ENCODE measurements around the gene PTPRQ.

The PTPRQ gene

GRCh38 chr12:80602455-80602854, 158.4 kb downstream of the PTPRQ start:
- 94% methylated on average over 3 of the region's 3 CpGs for WGBS
- Histone ChIP-seq H3K36me3 (ENCODE audit: insufficient read depth, low read length) (no peaks in the 10 kb centered on the region), H3K9ac (ENCODE audit: low read depth, low read length) (no peak overlapping the region), H3K4me1 (ENCODE audit: insufficient read depth, low read length) (no peaks in the 10 kb centered on the region), H3K4me3 (ENCODE audit: low read length) (no peak overlapping the region), H3K27me3 (ENCODE audit: insufficient read depth, low read length) (no peaks in the 10 kb centered on the region), H3K27ac (ENCODE audit: low read depth, low read length) (no peak overlapping the region), H3K9me3 (ENCODE audit: insufficient read depth, low read depth, low read length) (no peaks in the 10 kb centered on the region)

- Histone ChIP-seq H3K4me1 (ENCODE audit: insufficient read depth, low read length) (no peaks in the 10 kb centered on the region), H3K4me3 (ENCODE audit: low read length) (no peak overlapping the region), H3K27me3 (ENCODE audit: insufficient read depth, low read length) (no peaks in the 10 kb centered on the region), H3K9ac (ENCODE audit: low read depth, low read length) (no peak overlapping the region), H3K9me3 (ENCODE audit: insufficient read depth, low read depth, low read length) (no peaks in the 10 kb centered on the region), H3K36me3 (ENCODE audit: insufficient read depth, low read length) (no peaks in the 10 kb centered on the region), H3K27ac (ENCODE audit: low read depth, low read length) (no peak overlapping the region)
- 89% methylated on average over 3 of the region's 3 CpGs for WGBS
Measured at GRCh38 chr12:80607361-80608135, 163.5 kb downstream of the PTPRQ start.

- no peaks in the 10 kb centered on the region for H3K9me3 ChIP-seq (ENCODE audit: insufficient read depth, low read depth, low read length)
- H3K27me3 ChIP-seq (ENCODE audit: insufficient read depth, low read length), result no peaks in the 10 kb centered on the region
- no peaks in the 10 kb centered on the region for H3K36me3 ChIP-seq (ENCODE audit: insufficient read depth, low read length)
- no peak overlapping the region for H3K27ac ChIP-seq (ENCODE audit: low read depth, low read length)
- no peak overlapping the region for H3K9ac ChIP-seq (ENCODE audit: low read depth, low read length)
- H3K4me3 ChIP-seq (ENCODE audit: low read length), result no peak overlapping the region
- no peaks in the 10 kb centered on the region for H3K4me1 ChIP-seq (ENCODE audit: insufficient read depth, low read length)
Measured at GRCh38 chr12:80617733-80618132, 173.7 kb downstream of the PTPRQ start.

GRCh38 chr12:80620281-80620680, 176.2 kb downstream of the PTPRQ start:
- no peak overlapping the region for H3K4me3 ChIP-seq (ENCODE audit: low read length)
- no peaks in the 10 kb centered on the region for H3K9me3 ChIP-seq (ENCODE audit: insufficient read depth, low read depth, low read length)
- no peaks in the 10 kb centered on the region for H3K27me3 ChIP-seq (ENCODE audit: insufficient read depth, low read length)
- no peak overlapping the region for H3K9ac ChIP-seq (ENCODE audit: low read depth, low read length)
- H3K36me3 ChIP-seq (ENCODE audit: insufficient read depth, low read length), result no peaks in the 10 kb centered on the region
- no peak overlapping the region for H3K27ac ChIP-seq (ENCODE audit: low read depth, low read length)
- 93% methylated on average over 2 of the region's 2 CpGs for WGBS
- no peaks in the 10 kb centered on the region for H3K4me1 ChIP-seq (ENCODE audit: insufficient read depth, low read length)

- no peak overlapping the region for H3K9ac ChIP-seq (ENCODE audit: low read depth, low read length)
- no peaks in the 10 kb centered on the region for H3K4me1 ChIP-seq (ENCODE audit: insufficient read depth, low read length)
- H3K36me3 ChIP-seq (ENCODE audit: insufficient read depth, low read length), result no peaks in the 10 kb centered on the region
- H3K4me3 ChIP-seq (ENCODE audit: low read length), result no peak overlapping the region
- no peaks in the 10 kb centered on the region for H3K27me3 ChIP-seq (ENCODE audit: insufficient read depth, low read length)
- WGBS, result 88% methylated on average over 1 of the region's 1 CpG
- no peak overlapping the region for H3K27ac ChIP-seq (ENCODE audit: low read depth, low read length)
- H3K9me3 ChIP-seq (ENCODE audit: insufficient read depth, low read depth, low read length), result no peaks in the 10 kb centered on the region
Measured at GRCh38 chr12:80622271-80622670, 178.2 kb downstream of the PTPRQ start.

- 92% methylated on average over 1 of the region's 1 CpG for WGBS
- Histone ChIP-seq H3K27ac (ENCODE audit: low read depth, low read length) (no peak overlapping the region), H3K9me3 (ENCODE audit: insufficient read depth, low read depth, low read length) (no peaks in the 10 kb centered on the region), H3K4me1 (ENCODE audit: insufficient read depth, low read length) (no peaks in the 10 kb centered on the region), H3K9ac (ENCODE audit: low read depth, low read length) (no peak overlapping the region), H3K36me3 (ENCODE audit: insufficient read depth, low read length) (no peaks in the 10 kb centered on the region), H3K4me3 (ENCODE audit: low read length) (no peak overlapping the region), H3K27me3 (ENCODE audit: insufficient read depth, low read length) (no peaks in the 10 kb centered on the region)
Measured at GRCh38 chr12:80625051-80625450, 181.0 kb downstream of the PTPRQ start.

- Histone ChIP-seq H3K27ac (ENCODE audit: low read depth, low read length) (no peak overlapping the region), H3K27me3 (ENCODE audit: insufficient read depth, low read length) (no peaks in the 10 kb centered on the region), H3K4me1 (ENCODE audit: insufficient read depth, low read length) (no peaks in the 10 kb centered on the region), H3K4me3 (ENCODE audit: low read length) (no peak overlapping the region), H3K9ac (ENCODE audit: low read depth, low read length) (no peak overlapping the region), H3K9me3 (ENCODE audit: insufficient read depth, low read depth, low read length) (no peaks in the 10 kb centered on the region), H3K36me3 (ENCODE audit: insufficient read depth, low read length) (no peaks in the 10 kb centered on the region)
- 88% methylated on average over 3 of the region's 3 CpGs for WGBS
Measured at GRCh38 chr12:80625901-80626300, 181.9 kb downstream of the PTPRQ start.

- H3K36me3 ChIP-seq (ENCODE audit: insufficient read depth, low read length), result no peaks in the 10 kb centered on the region
- H3K4me3 ChIP-seq (ENCODE audit: low read length), result no peak overlapping the region
- no peak overlapping the region for H3K9ac ChIP-seq (ENCODE audit: low read depth, low read length)
- H3K4me1 ChIP-seq (ENCODE audit: insufficient read depth, low read length), result peaks cover 3% of the 10 kb centered on the region; the same call in 1 of the 2 replicates
- no peaks in the 10 kb centered on the region for H3K9me3 ChIP-seq (ENCODE audit: insufficient read depth, low read depth, low read length)
- no peak overlapping the region for H3K27ac ChIP-seq (ENCODE audit: low read depth, low read length)
- no peaks in the 10 kb centered on the region for H3K27me3 ChIP-seq (ENCODE audit: insufficient read depth, low read length)
Measured at GRCh38 chr12:80627782-80628181, 183.7 kb downstream of the PTPRQ start.

GRCh38 chr12:80632835-80633234, 188.8 kb downstream of the PTPRQ start:
- H3K4me1 ChIP-seq (ENCODE audit: insufficient read depth, low read length), result peaks cover 3% of the 10 kb centered on the region; the same call in 1 of the 2 replicates
- no peak overlapping the region for H3K27ac ChIP-seq (ENCODE audit: low read depth, low read length)
- H3K27me3 ChIP-seq (ENCODE audit: insufficient read depth, low read length), result no peaks in the 10 kb centered on the region
- no peaks in the 10 kb centered on the region for H3K9me3 ChIP-seq (ENCODE audit: insufficient read depth, low read depth, low read length)
- H3K36me3 ChIP-seq (ENCODE audit: insufficient read depth, low read length), result no peaks in the 10 kb centered on the region
- no peak overlapping the region for H3K4me3 ChIP-seq (ENCODE audit: low read length)
- no peak overlapping the region for H3K9ac ChIP-seq (ENCODE audit: low read depth, low read length)
- WGBS, result 9% methylated on average over 4 of the region's 4 CpGs

- H3K27ac ChIP-seq (ENCODE audit: low read depth, low read length), result no peak overlapping the region
- no peaks in the 10 kb centered on the region for H3K36me3 ChIP-seq (ENCODE audit: insufficient read depth, low read length)
- WGBS, result 90% methylated on average over 5 of the region's 6 CpGs
- H3K4me1 ChIP-seq (ENCODE audit: insufficient read depth, low read length), result peaks cover 3% of the 10 kb centered on the region; the same call in 1 of the 2 replicates
- no peak overlapping the region for H3K9ac ChIP-seq (ENCODE audit: low read depth, low read length)
- no peaks in the 10 kb centered on the region for H3K27me3 ChIP-seq (ENCODE audit: insufficient read depth, low read length)
- no peaks in the 10 kb centered on the region for H3K9me3 ChIP-seq (ENCODE audit: insufficient read depth, low read depth, low read length)
- no peak overlapping the region for H3K4me3 ChIP-seq (ENCODE audit: low read length)
Measured at GRCh38 chr12:80634903-80635302, 190.9 kb downstream of the PTPRQ start.

GRCh38 chr12:80636832-80637231, 192.8 kb downstream of the PTPRQ start:
- Histone ChIP-seq H3K27ac (ENCODE audit: low read depth, low read length) (no peak overlapping the region), H3K4me3 (ENCODE audit: low read length) (no peak overlapping the region), H3K9ac (ENCODE audit: low read depth, low read length) (no peak overlapping the region), H3K27me3 (ENCODE audit: insufficient read depth, low read length) (no peaks in the 10 kb centered on the region), H3K36me3 (ENCODE audit: insufficient read depth, low read length) (no peaks in the 10 kb centered on the region), H3K4me1 (ENCODE audit: insufficient read depth, low read length) (peaks cover 3% of the 10 kb centered on the region; the same call in 1 of the 2 replicates), H3K9me3 (ENCODE audit: insufficient read depth, low read depth, low read length) (no peaks in the 10 kb centered on the region)
- 98% methylated on average over 4 of the region's 4 CpGs for WGBS

- Histone ChIP-seq H3K9me3 (ENCODE audit: insufficient read depth, low read depth, low read length) (no peaks in the 10 kb centered on the region), H3K4me1 (ENCODE audit: insufficient read depth, low read length) (no peaks in the 10 kb centered on the region), H3K4me3 (ENCODE audit: low read length) (no peak overlapping the region), H3K9ac (ENCODE audit: low read depth, low read length) (no peak overlapping the region), H3K27ac (ENCODE audit: low read depth, low read length) (no peak overlapping the region), H3K27me3 (ENCODE audit: insufficient read depth, low read length) (no peaks in the 10 kb centered on the region), H3K36me3 (ENCODE audit: insufficient read depth, low read length) (no peaks in the 10 kb centered on the region)
- WGBS, result 88% methylated on average over 2 of the region's 2 CpGs
Measured at GRCh38 chr12:80641936-80642335, 197.9 kb downstream of the PTPRQ start.
